GM13976 (cell line): Measurements from ENCODE around the gene ESRRB.

Experiments used
- DNase-seq: peaks from one replicate; pipeline ENCODE4 v3.0.0; 2012; ENCODE audit warnings: low spot score
- in situ Hi-C: fragments of 300-500 bp; cut with MboI; formaldehyde crosslinking; loops from one replicate; pipeline ENCODE4 v1.12.0; 2022; ENCODE audit warnings: low sequenced_read_pairs, mixed read lengths, inconsistent platforms; ENCODE audit not compliant: unreplicated experiment
- TF ChIP-seq, protein P1 (sequence below): IDR thresholded peaks from 2 replicates; pipeline ENCODE4 v1.5.1; 2012; ENCODE audit warnings: borderline replicate concordance, mild to moderate bottlenecking; ENCODE audit not compliant: insufficient read depth; ENCODE audit errors: extremely low read depth, missing control alignments, control extremely low read depth

The ESRRB gene

DNA sequence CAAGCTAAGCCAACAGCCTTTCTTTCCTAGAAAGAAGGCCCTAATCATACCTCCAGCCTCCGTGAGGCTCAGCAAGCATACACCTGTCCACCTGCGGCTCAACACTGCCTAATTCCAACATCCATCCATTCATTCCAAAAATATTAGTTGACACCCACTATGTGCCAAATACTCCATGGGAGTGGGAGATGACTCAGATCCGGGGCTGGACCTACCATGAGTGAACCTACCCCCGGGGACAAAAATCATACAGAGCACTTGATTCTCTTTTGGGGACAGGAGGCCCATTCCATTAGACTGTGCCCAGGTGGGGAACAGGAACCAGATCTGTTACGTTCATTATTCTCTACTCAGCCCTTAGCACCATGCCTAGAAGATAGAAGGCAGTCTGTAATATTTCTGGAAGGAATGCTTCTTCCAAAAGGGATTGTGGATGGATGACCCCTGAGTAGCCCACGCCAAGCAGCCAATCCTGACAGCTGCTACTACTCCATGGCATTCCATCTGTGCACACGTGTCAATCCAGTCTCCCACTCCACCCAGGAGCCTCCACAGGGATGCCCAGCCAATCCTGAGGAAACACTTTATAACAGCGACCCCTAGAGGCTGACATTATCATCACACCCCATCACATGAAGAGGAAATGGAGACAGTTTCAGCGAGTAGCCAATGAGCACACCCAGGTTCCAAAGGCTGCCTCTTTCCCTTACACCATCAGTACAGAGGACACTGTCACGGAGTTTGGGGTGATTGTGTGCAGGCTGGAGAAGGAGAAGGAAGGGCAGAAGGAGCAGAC is 170.7 kb downstream of the ESRRB start:
- in situ Hi-C loops: no loop called here
- TF ChIP-seq, protein P1, sequence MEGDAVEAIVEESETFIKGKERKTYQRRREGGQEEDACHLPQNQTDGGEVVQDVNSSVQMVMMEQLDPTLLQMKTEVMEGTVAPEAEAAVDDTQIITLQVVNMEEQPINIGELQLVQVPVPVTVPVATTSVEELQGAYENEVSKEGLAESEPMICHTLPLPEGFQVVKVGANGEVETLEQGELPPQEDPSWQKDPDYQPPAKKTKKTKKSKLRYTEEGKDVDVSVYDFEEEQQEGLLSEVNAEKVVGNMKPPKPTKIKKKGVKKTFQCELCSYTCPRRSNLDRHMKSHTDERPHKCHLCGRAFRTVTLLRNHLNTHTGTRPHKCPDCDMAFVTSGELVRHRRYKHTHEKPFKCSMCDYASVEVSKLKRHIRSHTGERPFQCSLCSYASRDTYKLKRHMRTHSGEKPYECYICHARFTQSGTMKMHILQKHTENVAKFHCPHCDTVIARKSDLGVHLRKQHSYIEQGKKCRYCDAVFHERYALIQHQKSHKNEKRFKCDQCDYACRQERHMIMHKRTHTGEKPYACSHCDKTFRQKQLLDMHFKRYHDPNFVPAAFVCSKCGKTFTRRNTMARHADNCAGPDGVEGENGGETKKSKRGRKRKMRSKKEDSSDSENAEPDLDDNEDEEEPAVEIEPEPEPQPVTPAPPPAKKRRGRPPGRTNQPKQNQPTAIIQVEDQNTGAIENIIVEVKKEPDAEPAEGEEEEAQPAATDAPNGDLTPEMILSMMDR: peak; percentile 36
- peak; percentile 62 for DNase-seq

DNA sequence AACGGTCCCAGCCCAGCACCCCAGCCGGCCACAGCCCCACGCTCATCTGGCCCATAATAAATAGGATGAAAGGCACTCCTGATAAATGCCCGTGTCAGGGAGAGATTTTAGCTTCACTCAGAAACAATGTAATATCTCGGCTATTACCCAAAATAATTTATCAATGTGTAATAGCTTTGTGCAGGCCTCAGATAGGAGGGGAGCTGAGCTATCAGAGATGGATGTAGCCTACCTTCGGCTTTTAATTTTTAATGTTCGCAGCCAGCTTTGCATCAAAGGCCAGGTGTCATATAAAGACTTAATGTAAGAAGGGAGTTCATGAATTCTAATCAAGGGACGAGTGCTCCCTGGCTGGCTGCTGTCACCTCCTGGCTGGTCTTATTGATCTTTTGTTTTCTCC is 171.9 kb downstream of the ESRRB start:
- TF ChIP-seq, protein P1: no peak
- DNase-seq: no peak
- in situ Hi-C loops: no loop called here

DNA sequence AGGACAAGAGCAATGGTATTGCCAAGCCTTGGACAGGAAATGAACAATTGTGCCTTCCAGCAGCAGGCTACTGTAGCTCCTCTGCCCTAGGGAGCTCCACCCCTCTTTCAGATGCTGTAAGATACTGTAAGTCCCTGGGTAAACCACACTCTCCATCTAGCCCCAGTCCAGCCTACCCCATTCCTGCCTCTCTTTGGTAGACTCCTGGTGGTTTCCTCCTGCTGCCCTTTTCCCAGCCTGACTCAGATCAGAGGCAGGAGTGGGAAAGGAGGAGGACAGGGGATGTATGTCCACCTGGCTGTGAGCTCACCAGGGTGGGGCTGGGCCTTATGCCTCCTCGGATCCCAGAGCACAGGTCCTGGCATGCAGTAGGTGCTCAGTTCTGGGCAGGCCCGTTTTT is 174.6 kb downstream of the ESRRB start:
- DNase-seq: no peak
- TF ChIP-seq, protein P1: no peak
- in situ Hi-C loops: no loop called here

DNA sequence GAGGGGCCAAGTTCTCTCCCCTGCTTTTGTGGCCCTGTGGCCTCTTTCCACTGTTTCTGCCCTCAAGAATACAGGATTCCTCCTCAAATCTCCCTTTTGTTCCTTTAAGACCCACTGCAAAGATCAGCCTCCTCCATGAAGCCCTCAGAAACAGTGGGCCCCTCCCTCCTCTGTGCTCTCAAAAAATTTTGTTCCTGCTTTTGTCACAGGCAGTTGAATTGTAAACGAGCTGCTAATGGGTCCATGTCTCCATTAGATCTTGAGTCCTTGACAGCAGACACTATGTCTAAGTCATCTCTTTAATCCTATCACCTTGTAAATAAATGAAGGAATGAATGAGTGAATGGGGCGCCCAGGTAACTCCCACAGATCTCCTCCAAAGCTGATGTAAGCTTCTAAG is 175.2 kb downstream of the ESRRB start:
- in situ Hi-C loops: no loop called here
- DNase-seq: no peak

More for the DNA sequence above, 175.2 kb downstream of the ESRRB start:
- TF ChIP-seq, protein P1: no peak
